Activated CD4-positive, alpha-beta T cell treated with anti-CD3 and anti-CD28 coated beads, Interleukin-2, amount 10 ng/mL, durations not matched to agents 7 days and 5 days (primary cell): Measurements from ENCODE around the gene FER1L5. TPM values are rescaled to one million over a fixed set of nuclear protein-coding genes. Genes with fewer than 3 reads are reported as not detected.

Experiments used
- CTCF ChIA-PET: fragments of 350-600 bp; sonication (Branson Sonifier 250); formaldehyde crosslinking; loops from one replicate; lab custom pipeline; 2021; ENCODE audit warnings: antibody characterized with exemption; lab: Charles Lee
- POLR2A ChIA-PET: fragments of 350-600 bp; sonication (Branson Sonifier 250); formaldehyde crosslinking; loops from one replicate; lab custom pipeline; 2021; ENCODE audit warnings: antibody characterized with exemption; lab: Charles Lee
- DNase-seq: peaks from one replicate; pipeline ENCODE4 v3.0.0-alpha.2; 2020
- H3K27ac Mint-ChIP-seq: one replicate; pipeline ENCODE4 v1.8.0; 2021; ENCODE audit warnings: mild to moderate bottlenecking, moderate library complexity, mixed read lengths
- H3K27me3 Mint-ChIP-seq: one replicate; pipeline ENCODE4 v1.8.0; 2021; ENCODE audit warnings: mixed read lengths
- H3K36me3 Mint-ChIP-seq: one replicate; pipeline ENCODE4 v1.8.0; 2021; ENCODE audit warnings: low read depth, mixed read lengths
- H3K4me1 Mint-ChIP-seq: one replicate; pipeline ENCODE4 v1.8.0; 2021; ENCODE audit warnings: mixed read lengths
- H3K4me3 Mint-ChIP-seq: one replicate; pipeline ENCODE4 v1.8.0; 2021; ENCODE audit warnings: mild to moderate bottlenecking, moderate library complexity, mixed read lengths
- H3K9me3 Mint-ChIP-seq: one replicate; pipeline ENCODE4 v1.8.0; 2021; ENCODE audit warnings: mixed read lengths
- total RNA-seq, 2 experiments: library from RNA; stranded (reverse); gene quantifications; one replicate each; pipeline ENCODE4 v1.2.3, GENCODE V29; 2021

Gene FER1L5
- not detected for total RNA-seq

GRCh38 chr2:96642564-96643360 is at the start of gene FER1L5:
Gene FER1L5, plus strand, starts transcription at chr2:96642764. Its CDS starts 73 bp downstream, at chr2:96642837.
- Mint-ChIP-seq H3K27ac (no peak within 1 kb of the TSS), H3K4me1 (peaks cover 6% of the 10 kb centered on the region), H3K36me3 (no peaks in the 10 kb centered on the region), H3K4me3 (no peak within 1 kb of the TSS), H3K9me3 (no peaks in the 10 kb centered on the region), H3K27me3 (peaks cover 9% of the 10 kb centered on the region)
- ChIA-PET CTCF (no interaction called here), POLR2A (no interaction called here)
- DNase-seq: no peak

- Mint-ChIP-seq H3K4me3 (no peak overlapping the region), H3K9me3 (no peaks in the 10 kb centered on the region), H3K27me3 (no peaks in the 10 kb centered on the region), H3K4me1 (peaks cover 51% of the 10 kb centered on the region), H3K27ac (peak overlapping the region; percentile 84), H3K36me3 (peaks cover 68% of the 10 kb centered on the region)
- POLR2A ChIA-PET: interaction anchor here (0.5 kb wide), 1 partner anchor 199 kb away, joined by 3 read pairs; no protein-coding TSS in a partner anchor
- no peak for DNase-seq
- CTCF ChIA-PET: interaction anchor here (0.6 to 1.6 kb wide), 9 partner anchors 7 to 327 kb away, joined by 3 to 6 read pairs (median 3); no protein-coding TSS in a partner anchor
Measured at GRCh38 chr2:96594282-96594681, 48.3 kb upstream of the FER1L5 start.

- Mint-ChIP-seq H3K27me3 (no peaks in the 10 kb centered on the region), H3K36me3 (peaks cover 64% of the 10 kb centered on the region), H3K9me3 (no peaks in the 10 kb centered on the region), H3K27ac (peak overlapping the region; percentile 84), H3K4me1 (peaks cover 51% of the 10 kb centered on the region), H3K4me3 (peak overlapping the region; percentile 4)
- peak; percentile 59 for DNase-seq
- POLR2A ChIA-PET: interaction anchor here (0.5 kb wide), 1 partner anchor 199 kb away, joined by 3 read pairs; no protein-coding TSS in a partner anchor
- CTCF ChIA-PET: interaction anchor here (0.6 to 1.4 kb wide), 9 partner anchors 8 to 328 kb away, joined by 3 to 6 read pairs (median 3); no protein-coding TSS in a partner anchor
Measured at GRCh38 chr2:96594691-96595152, 47.8 kb upstream of the FER1L5 start.

- H3K27ac Mint-ChIP-seq: peak overlapping the region; percentile 28
- POLR2A ChIA-PET: interaction anchor here (0.5 kb wide), 1 partner anchor 76 kb away, joined by 7 read pairs; no protein-coding TSS in a partner anchor
Measured at GRCh38 chr2:96596596-96596995, 46.0 kb upstream of the FER1L5 start.

GRCh38 chr2:96599941-96600340 is 42.6 kb upstream of the FER1L5 start:
- H3K36me3 Mint-ChIP-seq: peaks cover 62% of the 10 kb centered on the region
- ChIA-PET CTCF (no interaction called here), POLR2A (no interaction called here)
- H3K9me3 Mint-ChIP-seq: no peaks in the 10 kb centered on the region
- H3K27ac Mint-ChIP-seq: no peak overlapping the region
- no peaks in the 10 kb centered on the region for H3K27me3 Mint-ChIP-seq
- no peak overlapping the region for H3K4me3 Mint-ChIP-seq
- DNase-seq: no peak
- peaks cover 44% of the 10 kb centered on the region for H3K4me1 Mint-ChIP-seq

More at GRCh38 chr2:96596596-96596995, 46.0 kb upstream of the FER1L5 start:
- Mint-ChIP-seq H3K27me3 (no peaks in the 10 kb centered on the region), H3K9me3 (no peaks in the 10 kb centered on the region), H3K4me1 (peaks cover 60% of the 10 kb centered on the region), H3K4me3 (no peak overlapping the region), H3K36me3 (peaks cover 73% of the 10 kb centered on the region)
- CTCF ChIA-PET: no interaction called here
- no peak for DNase-seq

GRCh38 chr2:96601382-96602292 is 40.9 kb upstream of the FER1L5 start:
- Mint-ChIP-seq H3K36me3 (peaks cover 61% of the 10 kb centered on the region), H3K27ac (peak overlapping the region; percentile 50), H3K4me3 (no peak overlapping the region), H3K4me1 (peaks cover 34% of the 10 kb centered on the region), H3K9me3 (no peaks in the 10 kb centered on the region), H3K27me3 (no peaks in the 10 kb centered on the region)
- POLR2A ChIA-PET: no interaction called here
- CTCF ChIA-PET: interaction anchor here (0.6 to 2.5 kb wide), 8 partner anchors 8 to 328 kb away, joined by 3 to 10 read pairs (median 3); no protein-coding TSS in a partner anchor
- DNase-seq: no peak

GRCh38 chr2:96602330-96602823 is 40.2 kb upstream of the FER1L5 start:
- H3K9me3 Mint-ChIP-seq: no peaks in the 10 kb centered on the region
- DNase-seq: no peak
- POLR2A ChIA-PET: no interaction called here
- H3K27ac Mint-ChIP-seq: no peak overlapping the region
- no peaks in the 10 kb centered on the region for H3K27me3 Mint-ChIP-seq
- peaks cover 27% of the 10 kb centered on the region for H3K4me1 Mint-ChIP-seq
- H3K4me3 Mint-ChIP-seq: no peak overlapping the region
- H3K36me3 Mint-ChIP-seq: peaks cover 61% of the 10 kb centered on the region
- CTCF ChIA-PET: interaction anchor here (0.6 to 2.5 kb wide), 6 partner anchors 9 to 65 kb away, joined by 3 to 10 read pairs (median 3); no protein-coding TSS in a partner anchor

- no peak overlapping the region for H3K27ac Mint-ChIP-seq
- peaks cover 23% of the 10 kb centered on the region for H3K4me1 Mint-ChIP-seq
- no peak overlapping the region for H3K4me3 Mint-ChIP-seq
- peaks cover 69% of the 10 kb centered on the region for H3K36me3 Mint-ChIP-seq
- no peaks in the 10 kb centered on the region for H3K27me3 Mint-ChIP-seq
- H3K9me3 Mint-ChIP-seq: no peaks in the 10 kb centered on the region
- ChIA-PET POLR2A (interaction anchor here (0.6 kb wide), 1 partner anchor 85 kb away, joined by 3 read pairs; no protein-coding TSS in a partner anchor), CTCF (interaction anchor here (1.2 to 1.9 kb wide), 2 partner anchors 10 to 15 kb away, joined by 3 to 8 read pairs; no protein-coding TSS in a partner anchor)
- no peak for DNase-seq
Measured at GRCh38 chr2:96604104-96604503, 38.5 kb upstream of the FER1L5 start.

GRCh38 chr2:96608469-96609455 is 33.8 kb upstream of the FER1L5 start:
- Mint-ChIP-seq H3K27me3 (no peaks in the 10 kb centered on the region), H3K4me3 (no peak overlapping the region), H3K9me3 (no peaks in the 10 kb centered on the region), H3K4me1 (no peaks in the 10 kb centered on the region), H3K27ac (no peak overlapping the region), H3K36me3 (peaks cover 77% of the 10 kb centered on the region)
- ChIA-PET POLR2A (interaction anchor here (0.9 kb wide), 1 partner anchor 11 kb away, joined by 3 read pairs; no protein-coding TSS in a partner anchor), CTCF (interaction anchor here (0.6 to 1.2 kb wide), 9 partner anchors 9 to 226 kb away, joined by 3 to 4 read pairs (median 3); no protein-coding TSS in a partner anchor)
- no peak for DNase-seq

- Mint-ChIP-seq H3K27ac (peak overlapping the region; percentile 21), H3K27me3 (no peaks in the 10 kb centered on the region), H3K4me3 (no peak overlapping the region), H3K36me3 (peaks cover 60% of the 10 kb centered on the region), H3K4me1 (peaks cover 28% of the 10 kb centered on the region), H3K9me3 (no peaks in the 10 kb centered on the region)
- POLR2A ChIA-PET: no interaction called here
- no peak for DNase-seq
- CTCF ChIA-PET: interaction anchor here (0.5 to 0.8 kb wide), 3 partner anchors 11 to 242 kb away, joined by 3 to 4 read pairs (median 4); partner anchors contain the start of gene ANKRD39
Measured at GRCh38 chr2:96616128-96616527, 26.4 kb upstream of the FER1L5 start.

- H3K36me3 Mint-ChIP-seq: peaks cover 56% of the 10 kb centered on the region
- peak overlapping the region; percentile 86 for H3K27ac Mint-ChIP-seq
- POLR2A ChIA-PET: no interaction called here
Measured at GRCh38 chr2:96616535-96616934, 26.0 kb upstream of the FER1L5 start.

More at GRCh38 chr2:96616535-96616934, 26.0 kb upstream of the FER1L5 start:
- H3K27me3 Mint-ChIP-seq: no peaks in the 10 kb centered on the region
- H3K9me3 Mint-ChIP-seq: no peaks in the 10 kb centered on the region
- H3K4me1 Mint-ChIP-seq: peaks cover 28% of the 10 kb centered on the region
- DNase-seq: no peak
- no peak overlapping the region for H3K4me3 Mint-ChIP-seq
- CTCF ChIA-PET: interaction anchor here (0.6 kb wide), 1 partner anchor 242 kb away, joined by 4 read pairs; the partner anchor contains the start of gene ANKRD39
